Gastroesophageal sphincter (tissue), 3 donors: Measurements from ENCODE around the gene ITGA11.

Experiments used
- CTCF ChIP-seq, 4 experiments: fragments of 200-600 bp in 2 of 4; fragments of 450-650 bp in 2 of 4; sonication (generic) in 1 of 4; IDR thresholded peaks; one replicate each; pipeline ENCODE4 v1.5.1; 2017 to 2019; ENCODE audit warnings: antibody characterized with exemption in 4 of 4, mild to moderate bottlenecking in 2 of 4, moderate library complexity in 2 of 4
- POLR2A ChIP-seq, 2 donors: fragments of 450-650 bp; IDR thresholded peaks; one replicate each; pipeline ENCODE4 v1.6.1; 2017; ENCODE audit warnings: antibody characterized with exemption in 2 of 2, mild to moderate bottlenecking in 2 of 2, moderate library complexity in 1 of 2
- POLR2AphosphoS5 ChIP-seq: sonication (generic); formaldehyde crosslinking; IDR thresholded peaks from one replicate; pipeline ENCODE4 v1.6.1; 2017; ENCODE audit warnings: antibody characterized with exemption

GRCh38 chr15:68325726-68326125, 106.2 kb downstream of the ITGA11 start:
- TF ChIP-seq CTCF (IDR thresholded peaks at IDR 0.05), result no peak
- no peak for TF ChIP-seq POLR2AphosphoS5
- TF ChIP-seq POLR2A (IDR thresholded peaks at IDR 0.05), result no peak
